ENCODE measurements around the gene SLC38A2. TPM values are rescaled to one million over a fixed set of nuclear protein-coding genes. Genes with fewer than 3 reads are reported as not detected.
A peak's percentile ranks its signal among the peaks of the same experiment; 100 is the strongest.

SLC38A2 gene
- 100 to 1,000 TPM; 216 to 283 TPM for total RNA-seq

DNA sequence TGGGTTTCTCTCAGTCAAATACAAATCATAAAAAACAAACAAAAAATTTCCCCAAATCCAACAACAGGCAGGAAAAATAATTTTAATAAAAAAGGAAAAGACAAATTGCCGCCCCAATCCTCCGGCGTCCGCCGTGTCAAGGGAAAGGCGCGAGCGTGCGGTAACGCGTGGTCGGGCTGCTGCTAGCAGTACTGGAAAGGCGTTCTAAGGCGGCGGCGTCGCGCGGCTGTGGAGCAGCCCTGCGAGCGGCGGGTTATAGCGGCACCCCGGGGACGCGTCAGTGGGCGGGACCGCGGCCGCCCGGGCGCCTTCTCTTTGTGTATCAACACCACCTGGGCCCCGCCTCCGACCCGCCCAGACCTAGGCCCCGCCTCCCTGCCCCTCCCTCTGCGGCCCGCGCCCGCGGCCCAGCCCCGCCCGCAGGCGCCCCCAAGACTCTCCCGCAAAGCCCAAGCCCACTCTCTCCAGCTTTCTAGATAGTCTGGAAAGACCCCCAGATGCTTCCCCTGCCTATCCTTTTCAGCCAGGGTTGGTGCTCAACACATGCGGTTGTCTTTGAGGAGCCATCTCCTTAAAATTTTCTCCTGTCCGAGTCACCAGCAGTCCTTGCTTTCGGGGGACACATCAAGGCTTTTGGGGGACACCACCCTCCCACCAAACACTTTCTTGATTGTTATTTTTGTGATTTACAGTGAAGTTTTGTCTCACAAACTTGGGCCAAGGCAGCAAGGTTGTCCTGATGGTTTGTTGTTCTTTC, at the start of gene SLC38A2:
TSS of gene SLC38A2 (minus strand) at position 230 of the 757 bp plus-strand sequence. CDS start 1,480 bp downstream, outside the sequence.
- Mint-ChIP-seq H3K27me3 (no peaks in the 10 kb centered on the region), H3K4me1 (peaks cover 55% of the 10 kb centered on the region)

DNA sequence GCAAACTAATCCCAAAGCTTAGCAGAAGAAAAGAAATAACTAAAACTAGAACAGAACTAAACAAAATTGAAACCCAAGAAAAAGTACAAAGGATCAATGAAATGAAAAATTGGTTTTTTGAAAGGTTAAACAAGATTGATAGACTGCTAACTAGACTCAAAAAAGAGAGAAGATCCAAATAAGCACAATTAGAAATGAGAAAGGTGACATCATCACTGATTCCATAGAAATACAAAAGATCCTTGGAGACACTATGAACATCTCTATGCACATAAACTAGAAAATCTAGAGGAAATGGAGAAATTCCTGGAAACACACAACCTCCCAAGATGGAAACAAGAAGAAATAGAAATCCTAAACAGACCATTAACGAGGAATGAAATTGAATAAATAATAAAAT, 47.1 kb upstream of the SLC38A2 start:
- no peak overlapping the region for H3K27ac Mint-ChIP-seq
- CTCF ChIA-PET: interaction anchor here (0.6 kb wide), 1 partner anchor 182 kb away, joined by 5 read pairs; no protein-coding TSS in a partner anchor
- POLR2A ChIA-PET: no interaction called here

More for the DNA sequence above, at the start of gene SLC38A2:
- Mint-ChIP-seq H3K27ac (peak within 1 kb of the TSS; percentile 100), H3K36me3 (ENCODE audit: low read depth) (peaks cover 45% of the 10 kb centered on the region), H3K4me3 (peak within 1 kb of the TSS; percentile 97), H3K9me3 (no peaks in the 10 kb centered on the region)
- CTCF ChIA-PET: interaction anchor here (0.8 to 1.0 kb wide), 2 partner anchors 14 to 289 kb away, joined by 3 read pairs; no protein-coding TSS in a partner anchor
- peak; percentile 96 for DNase-seq
- POLR2A ChIA-PET: interaction anchor here (0.6 kb wide), 1 partner anchor 145 kb away, joined by 3 read pairs; no protein-coding TSS in a partner anchor

DNA sequence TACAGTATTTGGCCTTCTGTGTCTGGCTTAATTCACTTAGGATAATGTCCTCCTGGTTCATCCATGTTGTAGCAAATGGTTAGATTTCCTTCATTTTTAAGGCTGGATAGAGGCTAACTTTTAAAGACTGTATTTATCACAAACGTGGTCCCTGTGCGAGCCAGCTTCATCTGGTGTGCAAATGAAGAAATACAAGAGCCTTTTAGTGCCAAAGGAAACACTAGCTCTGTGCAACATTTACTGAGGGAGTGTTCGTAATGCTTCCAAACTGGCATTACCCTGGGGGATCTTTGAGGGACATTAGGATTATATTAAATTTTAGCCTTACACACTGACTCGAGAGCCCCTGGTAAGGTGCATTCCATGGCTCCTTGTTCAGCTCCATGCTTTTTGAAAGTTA, 43.0 kb upstream of the SLC38A2 start:
- DNase-seq: no peak
- Mint-ChIP-seq H3K27me3 (peaks cover 11% of the 10 kb centered on the region), H3K4me3 (no peak overlapping the region), H3K36me3 (ENCODE audit: low read depth) (peaks cover 18% of the 10 kb centered on the region), H3K4me1 (no peaks in the 10 kb centered on the region), H3K9me3 (peaks cover 17% of the 10 kb centered on the region), H3K27ac (no peak overlapping the region)
- CTCF ChIA-PET: interaction anchor here (0.9 kb wide), 1 partner anchor 12 kb away, joined by 3 read pairs; no protein-coding TSS in a partner anchor
- POLR2A ChIA-PET: no interaction called here

More for the DNA sequence above, 47.1 kb upstream of the SLC38A2 start:
- H3K27me3 Mint-ChIP-seq: peaks cover 6% of the 10 kb centered on the region
- DNase-seq: no peak
- peaks cover 25% of the 10 kb centered on the region for H3K36me3 Mint-ChIP-seq (ENCODE audit: low read depth)
- H3K9me3 Mint-ChIP-seq: peaks cover 22% of the 10 kb centered on the region
- H3K4me3 Mint-ChIP-seq: no peak overlapping the region
- no peaks in the 10 kb centered on the region for H3K4me1 Mint-ChIP-seq

DNA sequence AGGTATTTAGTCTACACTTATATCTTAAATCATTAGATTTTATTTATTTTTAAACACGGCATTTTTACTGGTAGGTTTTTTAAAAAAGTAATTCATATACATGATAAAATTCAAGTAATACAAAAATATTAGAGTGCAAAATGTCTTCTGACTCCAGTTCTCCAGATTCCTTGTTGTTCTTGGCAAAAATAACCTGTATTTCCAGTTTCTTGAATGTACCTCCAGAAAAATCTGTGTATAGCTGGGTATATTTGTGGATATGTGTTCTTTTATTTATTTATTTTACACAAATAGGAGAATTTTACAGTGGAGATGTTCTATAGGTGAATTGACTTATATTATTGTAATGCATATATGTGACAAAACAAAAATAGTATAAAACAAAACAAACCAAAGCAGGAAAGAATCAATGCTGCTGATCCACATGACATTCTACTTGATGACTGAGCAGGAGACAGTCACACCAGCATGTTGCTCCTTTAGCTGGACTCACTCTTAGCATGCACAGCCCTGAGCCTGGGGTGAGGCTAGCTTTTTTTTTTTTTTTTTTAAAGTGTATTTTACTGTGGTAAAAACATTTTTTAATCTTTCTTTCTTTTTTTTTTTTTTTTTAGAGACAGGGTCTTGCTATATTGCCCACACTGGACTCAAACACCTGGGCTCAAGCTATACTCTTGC, 42.2 kb upstream of the SLC38A2 start:
- CTCF ChIA-PET: no interaction called here
- Mint-ChIP-seq H3K4me1 (no peaks in the 10 kb centered on the region), H3K36me3 (ENCODE audit: low read depth) (peaks cover 13% of the 10 kb centered on the region), H3K9me3 (peaks cover 12% of the 10 kb centered on the region), H3K27ac (no peak overlapping the region), H3K27me3 (peaks cover 10% of the 10 kb centered on the region), H3K4me3 (no peak overlapping the region)
- no peak for DNase-seq
- POLR2A ChIA-PET: no interaction called here

DNA sequence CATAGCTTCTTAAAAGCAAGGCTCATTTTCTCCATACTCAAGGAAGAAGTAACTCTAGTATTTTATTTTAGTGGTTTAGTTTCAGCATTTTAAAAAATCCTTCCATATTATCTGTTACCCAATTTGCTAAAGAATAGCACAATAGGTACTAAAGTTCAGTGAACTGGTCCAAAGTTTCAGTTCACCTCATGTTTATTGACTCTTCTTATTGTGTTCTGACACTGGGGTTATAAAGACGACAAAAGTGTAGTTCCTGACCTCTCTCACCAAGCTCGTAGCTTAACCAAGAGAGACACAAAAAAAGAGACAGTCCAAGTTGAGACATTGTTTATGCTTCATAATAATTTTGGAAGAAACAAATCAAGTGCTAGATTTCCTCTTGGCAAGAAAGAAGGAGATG, 40.8 kb upstream of the SLC38A2 start:
- Mint-ChIP-seq H3K4me1 (no peaks in the 10 kb centered on the region), H3K9me3 (peaks cover 7% of the 10 kb centered on the region), H3K27me3 (peaks cover 5% of the 10 kb centered on the region), H3K27ac (no peak overlapping the region), H3K36me3 (ENCODE audit: low read depth) (peaks cover 8% of the 10 kb centered on the region), H3K4me3 (no peak overlapping the region)
- POLR2A ChIA-PET: no interaction called here
- DNase-seq: no peak
- CTCF ChIA-PET: interaction anchor here (0.6 kb wide), 1 partner anchor 11 kb away, joined by 3 read pairs; no protein-coding TSS in a partner anchor

DNA sequence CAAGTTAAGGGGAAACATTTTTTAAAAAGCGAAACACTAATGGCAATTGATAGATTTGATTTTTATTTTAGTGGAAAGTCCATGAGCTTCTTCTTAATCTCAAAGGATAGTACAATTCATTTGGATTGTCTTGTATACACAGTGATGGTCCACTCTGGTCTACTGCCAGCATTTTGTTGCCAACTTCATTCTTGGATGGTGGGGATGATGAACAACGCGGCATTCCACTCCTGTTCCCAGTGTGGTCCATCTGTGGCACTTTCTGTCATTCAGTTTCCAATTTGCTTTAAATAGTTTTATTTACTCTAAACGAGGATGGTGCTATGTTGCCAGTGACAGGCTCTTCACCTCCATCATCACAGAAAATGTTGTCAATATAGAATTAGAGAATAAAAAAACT, 40.3 kb upstream of the SLC38A2 start:
- CTCF ChIA-PET: no interaction called here
- peaks cover 5% of the 10 kb centered on the region for H3K27me3 Mint-ChIP-seq
- H3K9me3 Mint-ChIP-seq: peaks cover 3% of the 10 kb centered on the region
- no peak overlapping the region for H3K27ac Mint-ChIP-seq
- H3K36me3 Mint-ChIP-seq (ENCODE audit: low read depth): peaks cover 7% of the 10 kb centered on the region
- no peak overlapping the region for H3K4me3 Mint-ChIP-seq
- H3K4me1 Mint-ChIP-seq: peaks cover 2% of the 10 kb centered on the region
- POLR2A ChIA-PET: no interaction called here
- no peak for DNase-seq

DNA sequence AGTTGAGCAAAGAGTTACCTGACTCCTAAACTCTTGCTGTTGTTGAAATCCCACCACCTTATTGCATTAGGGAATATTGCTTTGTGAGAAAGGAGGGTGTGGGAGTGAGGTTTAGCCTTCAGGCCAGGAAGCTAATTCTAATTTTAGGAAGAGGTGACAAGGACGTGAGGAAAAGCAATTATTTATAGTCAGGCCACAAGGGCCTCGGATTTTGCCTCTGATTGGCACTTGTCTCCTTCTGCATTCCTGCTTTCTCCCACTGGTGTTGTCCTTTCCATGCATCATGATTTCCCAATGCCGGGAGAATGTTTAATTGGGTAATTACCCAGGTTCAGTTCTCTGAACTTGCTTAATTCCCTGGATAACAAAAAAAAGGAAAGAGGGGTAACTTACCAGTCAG, 37.9 kb upstream of the SLC38A2 start:
- ChIA-PET POLR2A (no interaction called here), CTCF (no interaction called here)
- Mint-ChIP-seq H3K4me1 (peaks cover 19% of the 10 kb centered on the region), H3K9me3 (peaks cover 6% of the 10 kb centered on the region), H3K4me3 (no peak overlapping the region), H3K27ac (no peak overlapping the region), H3K27me3 (peaks cover 5% of the 10 kb centered on the region), H3K36me3 (ENCODE audit: low read depth) (peaks cover 8% of the 10 kb centered on the region)
- no peak for DNase-seq

DNA sequence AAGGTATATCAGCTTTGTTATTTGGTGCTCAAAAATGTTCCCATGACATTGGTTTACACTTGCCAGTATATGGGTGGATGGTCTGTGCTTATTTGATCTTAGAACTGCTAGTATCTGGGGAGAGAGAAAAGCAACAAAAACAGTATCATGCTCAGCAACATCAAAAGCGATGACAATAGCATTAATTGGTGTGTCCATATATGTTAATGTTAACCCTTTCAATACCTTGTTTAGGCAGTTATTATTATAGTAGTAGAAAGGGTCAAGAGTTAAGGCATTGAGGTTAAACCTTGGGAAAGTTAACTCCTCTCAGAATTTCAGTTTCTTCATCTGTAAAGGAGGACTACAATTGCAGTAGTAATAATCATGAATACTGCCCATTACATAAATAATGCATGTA, 37.4 kb upstream of the SLC38A2 start:
- peaks cover 11% of the 10 kb centered on the region for H3K36me3 Mint-ChIP-seq (ENCODE audit: low read depth)
- H3K4me1 Mint-ChIP-seq: peaks cover 22% of the 10 kb centered on the region
- ChIA-PET CTCF (no interaction called here), POLR2A (no interaction called here)
- H3K9me3 Mint-ChIP-seq: peaks cover 7% of the 10 kb centered on the region
- no peak overlapping the region for H3K4me3 Mint-ChIP-seq
- DNase-seq: no peak
- peaks cover 5% of the 10 kb centered on the region for H3K27me3 Mint-ChIP-seq
- H3K27ac Mint-ChIP-seq: no peak overlapping the region

DNA sequence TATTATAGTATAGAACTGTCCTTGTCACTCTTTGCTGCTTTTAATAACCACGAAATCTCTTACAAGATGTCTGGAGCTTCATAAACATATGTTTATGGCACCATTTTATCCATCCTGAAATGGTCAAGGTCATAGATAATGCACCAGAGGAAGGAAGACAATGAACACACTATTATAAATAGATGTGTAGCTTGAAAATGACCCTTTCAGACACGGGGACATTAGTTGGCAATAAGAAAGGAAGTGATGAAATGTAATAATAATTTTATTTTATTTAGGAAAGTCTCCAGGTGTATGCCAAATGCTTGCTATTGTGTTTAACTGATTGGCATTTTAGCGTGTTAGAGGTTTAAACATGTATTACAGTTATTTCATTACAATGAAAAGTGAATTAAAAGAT, 36.8 kb upstream of the SLC38A2 start:
- no peak for DNase-seq
- H3K27ac Mint-ChIP-seq: no peak overlapping the region
- no peak overlapping the region for H3K4me3 Mint-ChIP-seq
- H3K27me3 Mint-ChIP-seq: peaks cover 5% of the 10 kb centered on the region
- H3K36me3 Mint-ChIP-seq (ENCODE audit: low read depth): peaks cover 12% of the 10 kb centered on the region
- H3K9me3 Mint-ChIP-seq: peaks cover 7% of the 10 kb centered on the region
- POLR2A ChIA-PET: no interaction called here
- H3K4me1 Mint-ChIP-seq: peaks cover 28% of the 10 kb centered on the region
- CTCF ChIA-PET: no interaction called here

DNA sequence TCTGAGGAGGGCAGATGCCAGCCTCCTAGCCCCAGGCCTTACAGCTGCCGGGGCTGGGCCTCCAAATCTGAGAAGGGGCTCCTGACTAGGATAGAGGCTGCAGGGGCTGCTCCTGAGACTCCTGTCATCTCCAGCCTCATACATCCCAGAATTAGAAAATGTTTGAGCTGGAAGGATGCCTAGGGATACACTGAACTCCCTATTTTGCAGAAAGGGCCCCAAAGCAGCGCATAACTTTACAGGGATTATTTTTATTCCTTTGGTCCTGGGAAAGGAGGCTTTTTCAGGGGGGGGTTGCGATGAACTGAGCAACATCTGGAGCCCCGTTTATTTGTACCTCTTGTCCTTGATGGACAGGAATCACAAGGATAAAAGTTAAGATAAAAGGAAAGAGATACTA, 35.9 kb upstream of the SLC38A2 start:
- peaks cover 9% of the 10 kb centered on the region for H3K36me3 Mint-ChIP-seq (ENCODE audit: low read depth)
- no peak overlapping the region for H3K27ac Mint-ChIP-seq
- DNase-seq: no peak
- peaks cover 7% of the 10 kb centered on the region for H3K9me3 Mint-ChIP-seq
- H3K4me1 Mint-ChIP-seq: peaks cover 37% of the 10 kb centered on the region
- ChIA-PET POLR2A (no interaction called here), CTCF (no interaction called here)
- peaks cover 3% of the 10 kb centered on the region for H3K27me3 Mint-ChIP-seq
- H3K4me3 Mint-ChIP-seq: no peak overlapping the region

DNA sequence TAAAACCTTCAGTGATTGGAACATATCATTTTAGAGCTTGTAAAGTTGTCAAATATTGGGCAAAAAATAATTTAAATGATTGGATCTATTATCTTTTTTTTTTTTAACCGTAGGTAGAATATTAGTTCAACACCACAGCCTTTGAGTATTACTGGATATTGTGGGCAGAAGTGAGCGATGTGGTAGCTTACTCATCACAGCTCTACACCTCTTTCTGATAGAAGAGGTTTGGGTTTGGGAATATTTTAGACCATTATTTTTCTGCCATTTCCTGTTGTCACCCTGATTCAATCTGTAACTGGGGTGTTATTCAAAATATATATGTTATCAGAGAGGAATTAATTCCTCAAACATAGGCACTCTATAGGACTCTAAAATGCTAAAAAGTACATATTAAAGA, 34.8 kb upstream of the SLC38A2 start:
- CTCF ChIA-PET: interaction anchor here (0.6 to 1.0 kb wide), 2 partner anchors 15 to 521 kb away, joined by 3 read pairs; no protein-coding TSS in a partner anchor
- POLR2A ChIA-PET: no interaction called here
- peaks cover 3% of the 10 kb centered on the region for H3K27me3 Mint-ChIP-seq
- H3K27ac Mint-ChIP-seq: no peak overlapping the region
- H3K4me1 Mint-ChIP-seq: peaks cover 47% of the 10 kb centered on the region
- no peak for DNase-seq
- H3K36me3 Mint-ChIP-seq (ENCODE audit: low read depth): peaks cover 9% of the 10 kb centered on the region
- peaks cover 7% of the 10 kb centered on the region for H3K9me3 Mint-ChIP-seq
- no peak overlapping the region for H3K4me3 Mint-ChIP-seq

DNA sequence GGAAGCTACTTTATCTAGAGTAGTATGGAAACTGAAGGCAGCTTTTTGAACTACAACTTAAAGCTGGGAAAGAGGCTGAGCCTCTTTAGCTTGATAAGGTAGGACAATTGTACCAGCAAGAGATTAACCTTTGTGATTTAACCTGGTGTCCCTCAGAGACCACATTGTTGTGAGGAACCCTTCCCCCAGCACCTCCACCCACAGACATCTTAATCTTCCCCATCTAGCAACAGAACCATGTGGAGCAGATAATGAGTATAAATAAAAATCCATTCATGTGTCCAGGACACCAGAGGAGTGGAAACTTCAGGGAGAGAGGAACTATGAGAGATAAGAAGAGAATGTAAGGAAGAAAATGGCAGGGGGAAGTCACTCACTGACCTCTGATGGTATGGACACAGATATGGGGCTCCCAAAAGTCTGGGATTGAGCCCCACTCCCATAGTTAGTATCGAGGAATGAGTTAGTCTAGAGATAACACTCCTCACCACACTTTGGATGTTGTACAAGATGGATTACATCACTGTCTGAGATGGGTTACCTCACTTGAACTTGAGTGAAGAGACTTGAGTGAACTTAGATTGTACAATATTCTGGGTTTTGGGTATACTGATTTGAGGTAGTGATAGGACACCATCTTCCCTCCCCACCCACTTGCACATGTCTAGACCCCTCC, 33.9 kb upstream of the SLC38A2 start:
- peaks cover 6% of the 10 kb centered on the region for H3K9me3 Mint-ChIP-seq
- H3K27ac Mint-ChIP-seq: no peak overlapping the region
- POLR2A ChIA-PET: no interaction called here
- H3K4me1 Mint-ChIP-seq: peaks cover 51% of the 10 kb centered on the region
- CTCF ChIA-PET: interaction anchor here (0.6 to 1.0 kb wide), 2 partner anchors 14 to 521 kb away, joined by 3 read pairs; no protein-coding TSS in a partner anchor
- peaks cover under 1% of the 10 kb centered on the region for H3K27me3 Mint-ChIP-seq
- H3K4me3 Mint-ChIP-seq: no peak overlapping the region
- peaks cover 6% of the 10 kb centered on the region for H3K36me3 Mint-ChIP-seq (ENCODE audit: low read depth)
- no peak for DNase-seq

DNA sequence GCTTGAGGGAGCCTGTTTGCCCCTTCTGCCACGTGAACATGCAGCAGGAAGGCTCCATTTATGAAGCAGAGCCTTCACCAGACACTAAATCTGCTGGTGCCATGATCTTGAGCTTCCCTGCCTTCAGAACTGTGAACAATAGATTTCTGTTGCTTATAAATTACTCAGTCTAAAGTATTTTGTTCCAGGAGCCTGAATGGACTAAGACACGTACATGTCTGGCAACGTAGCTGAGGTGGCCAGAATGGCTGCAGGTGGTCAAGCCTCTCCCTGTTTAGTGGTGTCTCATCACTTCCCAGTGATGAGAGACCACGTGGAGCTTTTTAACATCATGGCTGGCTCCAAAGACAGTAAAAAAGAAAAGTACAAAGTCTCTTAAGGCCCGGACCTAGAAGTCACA, 32.2 kb upstream of the SLC38A2 start:
- H3K36me3 Mint-ChIP-seq (ENCODE audit: low read depth): peaks cover 12% of the 10 kb centered on the region
- H3K4me3 Mint-ChIP-seq: no peak overlapping the region
- DNase-seq: no peak
- ChIA-PET POLR2A (no interaction called here), CTCF (no interaction called here)
- no peak overlapping the region for H3K27ac Mint-ChIP-seq
- H3K27me3 Mint-ChIP-seq: no peaks in the 10 kb centered on the region
- peaks cover 64% of the 10 kb centered on the region for H3K4me1 Mint-ChIP-seq
- peaks cover 14% of the 10 kb centered on the region for H3K9me3 Mint-ChIP-seq

Data from activated CD4-positive, alpha-beta T cell treated with anti-CD3 and anti-CD28 coated beads, Interleukin-2, amount 10 ng/mL, durations not matched to agents 7 days and 5 days (primary cell).